Fibroblast of skin of left biceps (primary cell): ENCODE measurements around the gene ATAD5.
"Not testable (repeated sequence)": the region's sequence is repeated elsewhere in the genome, so short reads cannot be mapped to it uniquely, and the experiment has no call there.

Experiments
- DNase-seq, 2 experiments: peaks; one replicate each; pipeline ENCODE4 v3.0.0-alpha.2; 2013; ENCODE audit warnings: low read depth in 2 of 2

Gene ATAD5, protein sequence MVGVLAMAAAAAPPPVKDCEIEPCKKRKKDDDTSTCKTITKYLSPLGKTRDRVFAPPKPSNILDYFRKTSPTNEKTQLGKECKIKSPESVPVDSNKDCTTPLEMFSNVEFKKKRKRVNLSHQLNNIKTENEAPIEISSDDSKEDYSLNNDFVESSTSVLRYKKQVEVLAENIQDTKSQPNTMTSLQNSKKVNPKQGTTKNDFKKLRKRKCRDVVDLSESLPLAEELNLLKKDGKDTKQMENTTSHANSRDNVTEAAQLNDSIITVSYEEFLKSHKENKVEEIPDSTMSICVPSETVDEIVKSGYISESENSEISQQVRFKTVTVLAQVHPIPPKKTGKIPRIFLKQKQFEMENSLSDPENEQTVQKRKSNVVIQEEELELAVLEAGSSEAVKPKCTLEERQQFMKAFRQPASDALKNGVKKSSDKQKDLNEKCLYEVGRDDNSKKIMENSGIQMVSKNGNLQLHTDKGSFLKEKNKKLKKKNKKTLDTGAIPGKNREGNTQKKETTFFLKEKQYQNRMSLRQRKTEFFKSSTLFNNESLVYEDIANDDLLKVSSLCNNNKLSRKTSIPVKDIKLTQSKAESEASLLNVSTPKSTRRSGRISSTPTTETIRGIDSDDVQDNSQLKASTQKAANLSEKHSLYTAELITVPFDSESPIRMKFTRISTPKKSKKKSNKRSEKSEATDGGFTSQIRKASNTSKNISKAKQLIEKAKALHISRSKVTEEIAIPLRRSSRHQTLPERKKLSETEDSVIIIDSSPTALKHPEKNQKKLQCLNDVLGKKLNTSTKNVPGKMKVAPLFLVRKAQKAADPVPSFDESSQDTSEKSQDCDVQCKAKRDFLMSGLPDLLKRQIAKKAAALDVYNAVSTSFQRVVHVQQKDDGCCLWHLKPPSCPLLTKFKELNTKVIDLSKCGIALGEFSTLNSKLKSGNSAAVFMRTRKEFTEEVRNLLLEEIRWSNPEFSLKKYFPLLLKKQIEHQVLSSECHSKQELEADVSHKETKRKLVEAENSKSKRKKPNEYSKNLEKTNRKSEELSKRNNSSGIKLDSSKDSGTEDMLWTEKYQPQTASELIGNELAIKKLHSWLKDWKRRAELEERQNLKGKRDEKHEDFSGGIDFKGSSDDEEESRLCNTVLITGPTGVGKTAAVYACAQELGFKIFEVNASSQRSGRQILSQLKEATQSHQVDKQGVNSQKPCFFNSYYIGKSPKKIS (N-terminal part only)

GRCh38 chr17:30831663-30832437 lies at the start of gene ATAD5:
TSS of gene ATAD5 (plus strand) at chr17:30831966. CDS start at chr17:30832348, 382 bp downstream.
- DNase-seq = peak; percentile 70 to 76

GRCh38 chr17:30782206-30782605 lies 49.6 kb upstream of the ATAD5 start:
- no peak for DNase-seq

DNA sequence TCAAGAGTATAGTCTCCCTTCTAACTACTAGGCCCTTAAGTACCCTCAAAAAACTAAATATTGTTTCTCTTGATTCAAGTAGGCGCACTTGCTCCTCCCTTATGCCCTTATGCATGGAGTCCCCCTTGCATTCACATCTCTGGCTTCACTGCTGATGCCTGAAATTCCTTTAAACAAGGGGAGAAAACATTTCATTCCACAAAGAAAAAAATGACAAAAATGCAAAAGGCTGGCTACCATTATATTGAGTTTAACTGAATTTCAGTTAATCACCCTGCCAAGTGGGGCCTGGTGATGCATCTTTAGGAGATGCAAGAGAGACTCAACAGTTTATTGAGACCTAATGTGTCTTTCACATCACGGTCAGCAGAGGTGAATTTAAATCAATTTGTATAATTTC lies 42.8 kb upstream of the ATAD5 start:
- peak; percentile 28 to 31 for DNase-seq

- no peak for DNase-seq
Measured at GRCh38 chr17:30790279-30790678, 41.5 kb upstream of the ATAD5 start.

- no peak for DNase-seq
Measured at GRCh38 chr17:30793282-30793977, 38.3 kb upstream of the ATAD5 start.

DNA sequence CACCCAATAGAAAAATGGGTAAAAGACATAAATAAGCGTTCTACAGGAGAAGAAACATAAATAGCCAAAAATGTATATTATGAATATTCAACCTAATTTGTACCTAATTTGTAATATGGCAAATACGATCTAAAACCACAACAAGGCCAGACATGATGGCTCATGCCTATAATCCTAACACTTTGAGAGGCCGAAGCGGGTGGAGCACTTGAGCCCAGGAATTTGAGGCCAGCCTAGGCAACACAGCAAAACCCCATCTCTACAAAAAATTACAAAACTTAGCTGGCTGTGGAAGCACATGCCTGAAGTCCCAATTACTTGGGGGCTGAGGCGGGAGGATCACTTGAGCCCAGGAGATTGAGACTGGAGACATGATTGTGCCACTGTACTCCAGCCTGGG lies 37.4 kb upstream of the ATAD5 start:
- no peak for DNase-seq

DNA sequence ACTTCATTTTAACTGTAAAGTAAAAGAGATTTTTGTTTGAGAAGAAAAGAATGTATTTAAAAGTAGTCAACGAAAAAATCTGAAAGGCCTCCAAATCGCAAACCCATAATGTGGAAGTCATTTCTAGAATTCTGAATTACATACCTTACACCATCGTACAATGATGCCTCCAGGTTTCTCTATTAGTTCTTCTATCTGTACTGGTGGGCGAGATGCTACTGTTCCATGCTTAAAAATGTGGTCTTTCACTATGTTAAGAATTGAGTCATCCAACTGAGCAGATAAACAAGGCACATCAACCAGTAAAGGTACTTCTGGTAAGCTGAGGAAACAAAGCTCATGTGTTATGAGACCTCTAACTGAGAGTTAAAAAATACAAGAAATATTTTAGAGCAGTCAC lies 35.8 kb upstream of the ATAD5 start:
- DNase-seq = no peak

- no peak for DNase-seq
Measured at GRCh38 chr17:30801671-30802070, 30.1 kb upstream of the ATAD5 start.

GRCh38 chr17:30805944-30806456 lies 25.8 kb upstream of the ATAD5 start:
- DNase-seq = no peak

DNA sequence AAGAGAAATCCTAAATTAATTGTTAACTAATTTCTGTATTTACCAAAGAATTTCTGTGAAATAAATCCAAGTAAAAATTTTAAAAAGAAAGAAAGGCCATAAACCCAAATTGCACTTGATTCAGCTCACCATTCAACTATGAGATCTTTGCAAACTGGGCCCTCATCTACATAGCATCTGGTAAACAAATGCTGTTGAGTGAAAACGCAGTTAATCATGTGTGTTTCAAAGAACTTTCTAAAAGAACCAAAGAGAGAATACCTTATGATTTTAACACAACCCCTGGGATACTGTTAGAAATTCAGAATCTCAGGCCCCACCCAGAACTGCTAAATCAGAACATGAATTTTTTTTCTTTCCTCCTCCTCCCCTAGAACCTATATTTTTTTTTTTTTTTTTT lies 23.9 kb upstream of the ATAD5 start:
- DNase-seq = no peak

DNA sequence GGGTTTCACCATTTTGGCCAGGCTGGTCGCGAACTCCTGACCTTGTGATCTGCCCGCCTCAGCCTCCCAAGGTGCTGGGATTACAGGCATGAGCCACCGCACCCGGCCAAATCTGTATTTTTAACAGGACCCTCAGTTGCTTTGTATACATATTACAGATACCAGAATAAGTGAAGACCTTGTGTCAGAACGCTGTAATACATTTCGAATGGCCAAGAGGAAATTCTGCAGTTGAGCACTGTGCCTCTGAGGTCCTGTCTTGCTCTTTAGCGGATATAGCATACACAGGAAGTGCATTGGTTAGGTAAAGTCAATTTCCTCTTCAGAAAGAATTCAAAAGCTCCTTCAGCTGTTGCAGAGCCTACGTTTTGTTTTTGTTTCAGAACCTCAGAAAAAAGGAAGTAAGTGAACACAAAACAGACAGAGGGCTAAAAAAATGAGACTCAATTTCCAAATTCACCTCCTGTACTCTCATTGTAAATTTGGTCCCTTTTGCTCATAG lies 22.9 kb upstream of the ATAD5 start:
- DNase-seq = no peak

GRCh38 chr17:30809867-30810266 lies 21.9 kb upstream of the ATAD5 start:
- no peak for DNase-seq

DNA sequence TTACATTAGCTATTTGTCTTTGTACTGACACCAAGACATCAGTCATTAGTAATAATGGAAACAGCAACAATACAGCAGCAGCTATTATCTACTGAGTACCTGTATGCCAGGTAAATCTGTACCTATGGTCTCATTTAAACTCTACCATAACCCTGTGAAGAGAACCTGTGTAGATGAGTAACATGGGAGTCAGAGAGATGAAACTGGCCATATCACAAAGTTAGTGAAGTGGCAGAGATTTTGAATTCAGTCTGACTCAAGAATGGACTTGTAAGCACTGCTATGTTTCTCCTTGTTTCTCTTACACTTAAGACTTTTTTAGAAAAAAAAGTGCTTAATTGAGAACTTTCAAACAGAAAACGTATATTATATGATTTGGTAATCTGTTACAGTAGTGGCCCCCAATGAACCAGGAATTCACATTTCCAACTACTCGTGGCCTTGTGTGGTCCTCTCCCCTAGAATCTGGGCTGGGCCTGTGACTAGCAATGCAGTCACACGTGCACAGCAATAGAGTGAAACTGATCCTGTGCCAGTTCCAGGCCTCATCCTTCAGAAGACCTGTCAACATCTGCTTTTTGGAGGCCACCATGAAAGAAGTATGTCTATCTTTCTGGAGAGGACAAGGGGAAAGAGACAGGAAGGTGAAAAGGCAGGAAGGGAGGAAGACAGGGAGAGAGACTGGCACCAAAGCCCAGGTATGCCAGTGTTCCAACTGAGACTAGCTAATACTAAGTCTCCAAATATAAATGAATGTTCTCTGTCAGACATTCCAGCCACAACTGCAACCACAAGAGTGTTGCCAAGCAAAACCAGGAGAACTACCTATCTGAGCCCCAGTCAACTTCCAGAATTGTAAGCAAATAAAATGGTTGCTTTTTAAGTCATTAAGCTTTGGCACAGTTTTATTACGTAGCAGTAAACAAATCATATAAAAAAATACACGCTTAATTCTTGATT lies 19.3 kb upstream of the ATAD5 start:
- DNase-seq = no peak

DNA sequence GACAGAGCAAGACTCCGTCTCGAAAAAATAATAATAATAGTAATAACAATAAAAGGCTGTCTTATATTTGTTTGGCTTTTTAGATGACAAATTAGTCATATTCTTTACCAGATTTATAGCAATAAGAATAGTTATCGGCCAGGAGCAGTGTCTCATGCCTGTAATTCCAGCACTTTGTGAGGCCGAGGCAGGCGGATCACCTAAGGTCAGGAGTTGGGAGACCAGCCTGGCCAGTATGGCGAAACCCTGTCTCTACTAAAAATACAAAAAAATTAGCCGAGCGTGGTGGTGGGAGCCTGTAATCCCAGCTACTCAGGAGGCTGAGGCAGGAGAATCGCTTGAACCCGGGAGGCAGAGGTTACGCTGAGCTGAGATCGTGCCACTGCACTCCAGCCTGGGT lies 17.5 kb upstream of the ATAD5 start:
- DNase-seq = not testable (repeated sequence)

- not testable (repeated sequence) for DNase-seq
Measured at GRCh38 chr17:30814860-30815259, 16.9 kb upstream of the ATAD5 start.

GRCh38 chr17:30816165-30816564 lies 15.6 kb upstream of the ATAD5 start:
- DNase-seq = no peak

GRCh38 chr17:30819971-30820705 lies 11.6 kb upstream of the ATAD5 start:
- DNase-seq = no peak
